DMS114 treated with DMSO at 0.1 percent for 48 hours (cell line): ENCODE data around the gene MCUR1.

Source experiments
- DNase-seq: peaks from one replicate; lab custom pipeline; 2025; ENCODE audit not compliant: unreplicated experiment; lab: John Stamatoyannopoulos, UW

The MCUR1 gene

GRCh38 chr6:13741365-13741764 is 73.0 kb downstream of the MCUR1 start:
- DNase-seq, result no peak
